HuH-7 (cell line): Measurements from ENCODE around the gene ACTMAP.
"Not testable (repeated sequence)": the region's sequence is repeated elsewhere in the genome, so short reads cannot be mapped to it uniquely, and the experiment has no call there.

Experiments used
- DNase-seq: peaks from one replicate; pipeline ENCODE4 v3.0.0; 2011; ENCODE audit warnings: low spot score

Gene ACTMAP

GRCh38 chr19:40742886-40743285 is 7.4 kb downstream of the ACTMAP start:
- no peak for DNase-seq

GRCh38 chr19:40742477-40742876 is 7.8 kb downstream of the ACTMAP start:
- no peak for DNase-seq

- no peak for DNase-seq
Measured at GRCh38 chr19:40741527-40742390, 8.5 kb downstream of the ACTMAP start.

- no peak for DNase-seq
Measured at GRCh38 chr19:40740747-40741146, 9.5 kb downstream of the ACTMAP start.

- DNase-seq, result no peak
Measured at GRCh38 chr19:40739871-40740703, 10.2 kb downstream of the ACTMAP start.

GRCh38 chr19:40739030-40739839 is 11.0 kb downstream of the ACTMAP start:
- DNase-seq, result no peak

GRCh38 chr19:40737102-40737644 is 13.1 kb downstream of the ACTMAP start:
- DNase-seq, result no peak

- DNase-seq, result no peak
Measured at GRCh38 chr19:40736661-40737060, 13.6 kb downstream of the ACTMAP start.

- no peak for DNase-seq
Measured at GRCh38 chr19:40735013-40735771, 15.1 kb downstream of the ACTMAP start.

GRCh38 chr19:40733149-40733548 is 17.1 kb downstream of the ACTMAP start:
- DNase-seq, result no peak

GRCh38 chr19:40732304-40732703 is 18.0 kb downstream of the ACTMAP start:
- not testable (repeated sequence) for DNase-seq

GRCh38 chr19:40730065-40730464 is 20.2 kb downstream of the ACTMAP start:
- DNase-seq, result not testable (repeated sequence)

GRCh38 chr19:40726279-40726678 is 24.0 kb downstream of the ACTMAP start:
- peak; percentile 53 for DNase-seq

GRCh38 chr19:40724855-40725254 is 25.4 kb downstream of the ACTMAP start:
- no peak for DNase-seq

GRCh38 chr19:40724315-40724714 is 26.0 kb downstream of the ACTMAP start:
- DNase-seq, result no peak

- DNase-seq, result no peak
Measured at GRCh38 chr19:40723661-40724254, 26.5 kb downstream of the ACTMAP start.

GRCh38 chr19:40721936-40722661 is 28.2 kb downstream of the ACTMAP start:
- no peak for DNase-seq

GRCh38 chr19:40721140-40721486 is 29.2 kb downstream of the ACTMAP start:
- no peak for DNase-seq

GRCh38 chr19:40719414-40719894 is 30.8 kb downstream of the ACTMAP start:
- no peak for DNase-seq
